Breast epithelium (tissue), 3 donors: ENCODE measurements around the gene KCNA1.
"Not testable (repeated sequence)": the region's sequence is repeated elsewhere in the genome, so short reads cannot be mapped to it uniquely, and the experiment has no call there.

Experiments used
- CTCF ChIP-seq, 3 donors: fragments of 450-650 bp; IDR thresholded peaks; one replicate each; pipeline ENCODE4 v1.5.1; 2016 to 2017; ENCODE audit warnings: antibody characterized with exemption in 3 of 3, mild to moderate bottlenecking in 3 of 3, moderate library complexity in 3 of 3
- POLR2AphosphoS5 ChIP-seq, 3 donors: sonication (generic); formaldehyde crosslinking; IDR thresholded peaks; one replicate each; pipeline ENCODE4 v1.6.1; 2017; ENCODE audit warnings: antibody characterized with exemption in 3 of 3

GRCh38 chr12:4879481-4879880, 30.2 kb upstream of the KCNA1 start:
- not testable (repeated sequence) for TF ChIP-seq CTCF, POLR2AphosphoS5 (IDR thresholded peaks at IDR 0.05)
